Fibroblast of skin of abdomen (primary cell): ENCODE measurements around the gene CPSF6. TPM values are rescaled to one million over a fixed set of nuclear protein-coding genes. Genes with fewer than 3 reads are reported as not detected.
"Not testable (repeated sequence)": the region's sequence is repeated elsewhere in the genome, so short reads cannot be mapped to it uniquely, and the experiment has no call there.

Experiments
- DNase-seq: peaks from one replicate; pipeline ENCODE4 v3.0.0-alpha.2; 2013
- polyA plus RNA-seq, 2 experiments: library from polyadenylated mRNA; unstranded; fragments of 120-200 nt; gene quantifications; one replicate each; pipeline ENCODE4 v1.2.1, GENCODE V29; 2013; ENCODE audit not compliant: insufficient read length in 2 of 2

The CPSF6 gene
- polyA plus RNA-seq (2013, experiment 1 of 2; ENCODE audit: insufficient read length), result 75.1 TPM
- polyA plus RNA-seq (2013, experiment 2 of 2; ENCODE audit: insufficient read length), result 68.9 TPM

- DNase-seq, result peak; percentile 96
Measured at GRCh38 chr12:69239352-69239921, at the start of gene CPSF6. TSS of gene CPSF6 (plus strand) at chr12:69239569. CDS start at chr12:69239647, 78 bp downstream.

GRCh38 chr12:69196302-69197288 is 42.8 kb upstream of the CPSF6 start:
- no peak for DNase-seq

GRCh38 chr12:69199976-69200375 is 39.4 kb upstream of the CPSF6 start:
- DNase-seq, result not testable (repeated sequence)

- no peak for DNase-seq
Measured at GRCh38 chr12:69204191-69204590, 35.2 kb upstream of the CPSF6 start.

GRCh38 chr12:69210661-69211060 is 28.7 kb upstream of the CPSF6 start:
- no peak for DNase-seq

- DNase-seq, result no peak
Measured at GRCh38 chr12:69211160-69211559, 28.2 kb upstream of the CPSF6 start.

- no peak for DNase-seq
Measured at GRCh38 chr12:69214169-69214568, 25.2 kb upstream of the CPSF6 start.

- DNase-seq, result no peak
Measured at GRCh38 chr12:69225251-69225910, 14.0 kb upstream of the CPSF6 start.

- DNase-seq, result no peak
Measured at GRCh38 chr12:69231479-69231878, 7.9 kb upstream of the CPSF6 start.

GRCh38 chr12:69238589-69239351 is 599 bp upstream of the CPSF6 start:
- DNase-seq, result no peak

GRCh38 chr12:69239922-69240630 is 707 bp downstream of the CPSF6 start:
- DNase-seq, result peak; percentile 31

- no peak for DNase-seq
Measured at GRCh38 chr12:69240631-69240995, 1.2 kb downstream of the CPSF6 start.

- DNase-seq, result no peak
Measured at GRCh38 chr12:69241438-69242092, 2.2 kb downstream of the CPSF6 start.

- no peak for DNase-seq
Measured at GRCh38 chr12:69243099-69244084, 4.0 kb downstream of the CPSF6 start.

GRCh38 chr12:69247268-69248018 is 8.1 kb downstream of the CPSF6 start:
- no peak for DNase-seq

GRCh38 chr12:69252033-69252432 is 12.7 kb downstream of the CPSF6 start:
- peak; percentile 37 for DNase-seq

- peak; percentile 33 for DNase-seq
Measured at GRCh38 chr12:69254046-69254445, 14.7 kb downstream of the CPSF6 start.

- no peak for DNase-seq
Measured at GRCh38 chr12:69254862-69255261, 15.5 kb downstream of the CPSF6 start.

- DNase-seq, result no peak
Measured at GRCh38 chr12:69258655-69259054, 19.3 kb downstream of the CPSF6 start.
